Coronary artery (tissue), 2 donors: Measurements from ENCODE around the gene MRNIP.

Source experiments
- DNase-seq: peaks from one replicate; pipeline ENCODE4 v3.0.0-alpha.2; 2017; ENCODE audit warnings: low spot score
- H3K27ac ChIP-seq, 2 donors: fragments of 200-600 bp; sonication (generic); one replicate each; pipeline ENCODE4 v1.5.1; 2016 to 2019
- H3K4me3 ChIP-seq: fragments of 200-600 bp; sonication (generic); 2 replicates; pipeline ENCODE4 v1.5.1; 2016; ENCODE audit warnings: mild to moderate bottlenecking, moderate library complexity
- CTCF ChIP-seq: fragments of 200-600 bp; sonication (generic); IDR thresholded peaks from one replicate; pipeline ENCODE4 v1.5.1; 2019; ENCODE audit warnings: antibody characterized with exemption

The MRNIP gene

GRCh38 chr5:179902763-179903158 is 44.1 kb upstream of the MRNIP start:
- no peak overlapping the region for H3K27ac ChIP-seq
- H3K4me3 ChIP-seq, result no peak overlapping the region
- no peak for TF ChIP-seq CTCF
- no peak for DNase-seq

GRCh38 chr5:179901915-179902762 is 43.5 kb upstream of the MRNIP start:
- Histone ChIP-seq H3K4me3 (no peak overlapping the region), H3K27ac (peak overlapping the region in 1 of 2 donors; percentile 16)
- TF ChIP-seq CTCF, result no peak
- DNase-seq, result no peak

GRCh38 chr5:179901462-179901861 is 42.8 kb upstream of the MRNIP start:
- no peak for TF ChIP-seq CTCF
- H3K4me3 ChIP-seq, result no peak overlapping the region
- no peak for DNase-seq
- no peak overlapping the region for H3K27ac ChIP-seq

- no peak for DNase-seq
- Histone ChIP-seq H3K27ac (no peak overlapping the region), H3K4me3 (no peak overlapping the region)
- TF ChIP-seq CTCF, result no peak
These were observed 42.1 kb upstream of the MRNIP start for GRCh38 chr5:179900711-179901110.

- no peak overlapping the region for H3K27ac ChIP-seq
- DNase-seq, result no peak
- H3K4me3 ChIP-seq, result no peak overlapping the region
- TF ChIP-seq CTCF, result no peak
These were observed 41.6 kb upstream of the MRNIP start for GRCh38 chr5:179900206-179900605.

GRCh38 chr5:179895861-179896260 is 37.2 kb upstream of the MRNIP start:
- Histone ChIP-seq H3K4me3 (no peak overlapping the region), H3K27ac (no peak overlapping the region)
- no peak for DNase-seq
- TF ChIP-seq CTCF, result no peak
